ENCODE measurements around the gene CYP2A7.
"Not testable (repeated sequence)": the region's sequence is repeated elsewhere in the genome, so short reads cannot be mapped to it uniquely, and the experiment has no call there.

DNA sequence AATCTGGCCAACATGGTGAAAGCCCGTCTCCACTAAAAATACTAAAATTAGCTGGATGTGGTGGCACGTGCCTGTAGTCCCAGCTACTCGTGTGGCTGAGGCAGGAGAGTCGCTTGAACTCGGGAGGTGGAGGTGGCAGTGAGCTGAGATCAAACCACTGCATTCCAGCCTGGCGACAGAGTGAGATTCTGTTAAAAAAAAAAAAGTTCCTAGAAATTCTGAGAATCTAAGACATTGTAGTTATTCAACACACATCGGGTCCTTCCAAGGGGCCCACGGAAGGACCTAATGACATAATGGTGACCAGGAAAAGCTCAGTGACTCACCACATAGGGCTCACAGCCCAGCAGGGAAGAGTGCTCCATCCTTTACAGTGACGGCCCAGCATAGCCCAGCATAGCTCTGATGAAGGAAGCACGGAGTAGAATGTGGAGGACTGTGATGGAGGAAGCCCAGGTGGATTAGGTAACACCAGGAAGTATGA lies 22.7 kb upstream of the CYP2A7 start:
- TF ChIP-seq RAD21 (IDR thresholded peaks at IDR 0.05; ENCODE audit: low read depth); CTCF (IDR thresholded peaks at IDR 0.05 in 2 of 3, conservative IDR thresholded peaks at IDR 0.05 in 1 of 3; ENCODE audit: borderline replicate concordance in 1 of 3, insufficient read depth in 1 of 3, low read depth in 2 of 3, low read length in 2 of 3); POLR2AphosphoS5 (IDR thresholded peaks at IDR 0.05; ENCODE audit: low read depth, low read length); ZFX (IDR thresholded peaks at IDR 0.05); POLR2A (IDR thresholded peaks at IDR 0.05; ENCODE audit: borderline replicate concordance, extremely low read depth, insufficient read depth, insufficient read length); JUND (IDR thresholded peaks at IDR 0.05); SP1 (IDR thresholded peaks at IDR 0.05; ENCODE audit: low read depth); CEBPB (IDR thresholded peaks at IDR 0.05; ENCODE audit: low read depth); ZNF274 (IDR thresholded peaks at IDR 0.05; ENCODE audit: low read depth, low read length): not testable (repeated sequence)
- TF ChIP-seq, protein P1, sequence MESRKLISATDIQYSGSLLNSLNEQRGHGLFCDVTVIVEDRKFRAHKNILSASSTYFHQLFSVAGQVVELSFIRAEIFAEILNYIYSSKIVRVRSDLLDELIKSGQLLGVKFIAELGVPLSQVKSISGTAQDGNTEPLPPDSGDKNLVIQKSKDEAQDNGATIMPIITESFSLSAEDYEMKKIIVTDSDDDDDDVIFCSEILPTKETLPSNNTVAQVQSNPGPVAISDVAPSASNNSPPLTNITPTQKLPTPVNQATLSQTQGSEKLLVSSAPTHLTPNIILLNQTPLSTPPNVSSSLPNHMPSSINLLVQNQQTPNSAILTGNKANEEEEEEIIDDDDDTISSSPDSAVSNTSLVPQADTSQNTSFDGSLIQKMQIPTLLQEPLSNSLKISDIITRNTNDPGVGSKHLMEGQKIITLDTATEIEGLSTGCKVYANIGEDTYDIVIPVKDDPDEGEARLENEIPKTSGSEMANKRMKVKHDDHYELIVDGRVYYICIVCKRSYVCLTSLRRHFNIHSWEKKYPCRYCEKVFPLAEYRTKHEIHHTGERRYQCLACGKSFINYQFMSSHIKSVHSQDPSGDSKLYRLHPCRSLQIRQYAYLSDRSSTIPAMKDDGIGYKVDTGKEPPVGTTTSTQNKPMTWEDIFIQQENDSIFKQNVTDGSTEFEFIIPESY (IDR thresholded peaks at IDR 0.05; ENCODE audit: extremely low read depth, insufficient replicate concordance, low read length): not testable (repeated sequence)
- TF ChIP-seq, protein P2, sequence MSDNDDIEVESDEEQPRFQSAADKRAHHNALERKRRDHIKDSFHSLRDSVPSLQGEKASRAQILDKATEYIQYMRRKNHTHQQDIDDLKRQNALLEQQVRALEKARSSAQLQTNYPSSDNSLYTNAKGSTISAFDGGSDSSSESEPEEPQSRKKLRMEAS (IDR thresholded peaks at IDR 0.05): not testable (repeated sequence)
- TF ChIP-seq, protein P3, sequence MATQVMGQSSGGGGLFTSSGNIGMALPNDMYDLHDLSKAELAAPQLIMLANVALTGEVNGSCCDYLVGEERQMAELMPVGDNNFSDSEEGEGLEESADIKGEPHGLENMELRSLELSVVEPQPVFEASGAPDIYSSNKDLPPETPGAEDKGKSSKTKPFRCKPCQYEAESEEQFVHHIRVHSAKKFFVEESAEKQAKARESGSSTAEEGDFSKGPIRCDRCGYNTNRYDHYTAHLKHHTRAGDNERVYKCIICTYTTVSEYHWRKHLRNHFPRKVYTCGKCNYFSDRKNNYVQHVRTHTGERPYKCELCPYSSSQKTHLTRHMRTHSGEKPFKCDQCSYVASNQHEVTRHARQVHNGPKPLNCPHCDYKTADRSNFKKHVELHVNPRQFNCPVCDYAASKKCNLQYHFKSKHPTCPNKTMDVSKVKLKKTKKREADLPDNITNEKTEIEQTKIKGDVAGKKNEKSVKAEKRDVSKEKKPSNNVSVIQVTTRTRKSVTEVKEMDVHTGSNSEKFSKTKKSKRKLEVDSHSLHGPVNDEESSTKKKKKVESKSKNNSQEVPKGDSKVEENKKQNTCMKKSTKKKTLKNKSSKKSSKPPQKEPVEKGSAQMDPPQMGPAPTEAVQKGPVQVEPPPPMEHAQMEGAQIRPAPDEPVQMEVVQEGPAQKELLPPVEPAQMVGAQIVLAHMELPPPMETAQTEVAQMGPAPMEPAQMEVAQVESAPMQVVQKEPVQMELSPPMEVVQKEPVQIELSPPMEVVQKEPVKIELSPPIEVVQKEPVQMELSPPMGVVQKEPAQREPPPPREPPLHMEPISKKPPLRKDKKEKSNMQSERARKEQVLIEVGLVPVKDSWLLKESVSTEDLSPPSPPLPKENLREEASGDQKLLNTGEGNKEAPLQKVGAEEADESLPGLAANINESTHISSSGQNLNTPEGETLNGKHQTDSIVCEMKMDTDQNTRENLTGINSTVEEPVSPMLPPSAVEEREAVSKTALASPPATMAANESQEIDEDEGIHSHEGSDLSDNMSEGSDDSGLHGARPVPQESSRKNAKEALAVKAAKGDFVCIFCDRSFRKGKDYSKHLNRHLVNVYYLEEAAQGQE (IDR thresholded peaks at IDR 0.05; ENCODE audit: low read depth): not testable (repeated sequence)

All from HCT116 (cell line).